HG03520 (cell line): ENCODE data around the gene TRAPPC2.
"Not testable (repeated sequence)": the region's sequence is repeated elsewhere in the genome, so short reads cannot be mapped to it uniquely, and the experiment has no call there.

Source experiments
- ATAC-seq: cut with Tn5 transposase; IDR thresholded peaks from one replicate; pipeline ENCODE4 v1.9.1; 2021; ENCODE audit warnings: mild to moderate bottlenecking, moderate library complexity; ENCODE audit not compliant: unreplicated experiment

The TRAPPC2 gene

DNA sequence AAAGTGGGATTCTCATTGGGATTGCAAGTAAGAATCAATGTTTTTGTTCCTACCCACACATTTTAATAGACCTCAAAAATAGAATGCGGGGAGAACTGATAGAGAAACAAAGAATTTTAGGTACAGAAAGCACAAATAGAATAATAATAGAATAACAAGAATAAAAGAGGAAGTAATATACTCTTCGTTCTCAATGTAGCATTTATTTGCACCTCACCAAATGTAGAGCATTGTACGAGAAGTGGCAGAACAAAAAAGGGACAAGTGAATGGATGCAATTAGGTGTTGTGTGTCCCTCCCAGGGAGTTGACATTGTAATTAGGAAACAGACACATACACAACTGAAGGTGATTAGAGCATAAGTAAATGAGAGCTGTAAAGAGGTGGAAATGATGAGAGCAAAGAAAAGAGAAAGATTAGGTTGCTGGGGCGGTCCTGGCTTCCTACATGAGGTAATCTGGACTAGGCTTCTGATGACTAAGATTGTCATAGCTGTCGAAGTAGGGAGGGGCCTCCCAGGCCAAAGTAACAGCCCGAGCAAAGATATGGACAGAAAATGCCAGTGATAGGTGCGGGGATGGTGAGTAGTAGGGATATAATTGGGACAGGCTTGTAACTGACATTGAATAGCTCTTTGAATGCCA, 35.1 kb downstream of the TRAPPC2 start:
- ATAC-seq, result peak; percentile 66

- no peak for ATAC-seq
Observed at GRCh38 chrX:13698432-13698831, 36.0 kb downstream of the TRAPPC2 start.

DNA sequence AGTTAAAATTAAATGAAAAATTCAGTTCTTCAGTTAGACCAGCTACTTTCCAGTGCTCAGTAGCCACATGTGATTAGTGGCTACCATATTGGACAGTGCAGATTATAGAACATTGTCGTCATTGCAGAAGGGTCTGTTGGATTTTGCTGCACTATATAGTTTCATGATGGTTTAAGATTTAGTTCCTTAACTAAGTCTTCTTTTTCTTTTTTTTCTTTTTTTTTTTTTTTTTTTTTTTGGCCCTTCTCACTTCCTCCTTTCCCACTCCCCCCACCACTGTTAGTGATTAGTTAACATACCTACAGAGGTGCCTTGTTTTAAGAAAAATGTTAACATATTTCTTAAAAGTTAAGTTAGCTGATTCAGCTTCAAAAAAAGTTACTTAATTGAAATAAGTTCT, 36.4 kb downstream of the TRAPPC2 start:
- no peak for ATAC-seq

- ATAC-seq, result no peak
Observed at GRCh38 chrX:13697455-13697854, 37.0 kb downstream of the TRAPPC2 start.

DNA sequence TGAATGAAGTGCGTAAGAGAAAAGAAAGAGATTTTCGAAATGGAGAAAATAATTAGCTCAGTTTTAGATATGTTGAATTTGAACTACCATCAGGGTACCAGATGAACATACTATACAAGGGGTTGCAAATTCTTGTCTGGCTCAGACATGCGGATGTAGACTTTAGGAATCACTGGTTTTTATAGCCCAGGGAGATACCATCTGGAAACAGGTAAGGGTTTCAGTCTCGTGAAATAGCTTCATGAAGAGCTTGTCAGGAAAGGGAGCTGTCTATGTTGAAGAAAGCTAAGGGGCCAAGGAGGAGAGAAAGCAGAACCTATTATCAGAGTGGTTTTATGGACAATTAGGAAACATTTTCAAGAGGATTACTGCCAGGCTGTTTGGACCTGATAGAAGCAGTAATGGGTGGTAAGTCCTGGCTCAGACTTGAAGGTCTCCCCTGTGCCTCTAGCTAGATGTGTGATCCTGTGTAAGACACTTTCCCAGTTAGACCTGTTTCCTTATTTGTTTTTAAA, 38.8 kb downstream of the TRAPPC2 start:
- no peak for ATAC-seq

GRCh38 chrX:13694983-13695382, 39.4 kb downstream of the TRAPPC2 start:
- ATAC-seq, result no peak

GRCh38 chrX:13694359-13694758, 40.1 kb downstream of the TRAPPC2 start:
- ATAC-seq, result no peak

- ATAC-seq, result no peak
Observed at GRCh38 chrX:13693341-13693961, 41.0 kb downstream of the TRAPPC2 start.

DNA sequence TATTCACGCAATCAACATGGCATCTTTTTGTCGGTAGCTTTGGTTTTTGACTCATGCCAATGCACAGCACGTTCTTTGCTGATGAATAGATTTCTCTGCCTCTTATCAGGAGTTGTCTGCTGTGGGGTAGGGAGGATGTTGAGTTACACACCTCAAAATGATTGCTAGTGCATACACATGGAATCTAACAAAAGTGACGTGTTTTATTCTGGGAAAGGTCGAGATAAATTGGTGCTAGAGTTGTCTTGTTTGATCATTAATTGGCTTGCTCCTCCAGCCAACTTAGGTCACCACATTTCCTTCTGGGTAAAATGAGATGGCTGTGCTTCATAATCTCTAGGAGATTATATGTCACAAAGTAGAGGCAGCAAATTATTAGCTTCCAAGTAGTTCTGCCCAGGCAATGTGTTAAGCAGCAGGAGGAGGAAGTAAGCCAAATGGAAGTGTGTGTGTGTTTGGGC, 41.6 kb downstream of the TRAPPC2 start:
- ATAC-seq, result no peak

DNA sequence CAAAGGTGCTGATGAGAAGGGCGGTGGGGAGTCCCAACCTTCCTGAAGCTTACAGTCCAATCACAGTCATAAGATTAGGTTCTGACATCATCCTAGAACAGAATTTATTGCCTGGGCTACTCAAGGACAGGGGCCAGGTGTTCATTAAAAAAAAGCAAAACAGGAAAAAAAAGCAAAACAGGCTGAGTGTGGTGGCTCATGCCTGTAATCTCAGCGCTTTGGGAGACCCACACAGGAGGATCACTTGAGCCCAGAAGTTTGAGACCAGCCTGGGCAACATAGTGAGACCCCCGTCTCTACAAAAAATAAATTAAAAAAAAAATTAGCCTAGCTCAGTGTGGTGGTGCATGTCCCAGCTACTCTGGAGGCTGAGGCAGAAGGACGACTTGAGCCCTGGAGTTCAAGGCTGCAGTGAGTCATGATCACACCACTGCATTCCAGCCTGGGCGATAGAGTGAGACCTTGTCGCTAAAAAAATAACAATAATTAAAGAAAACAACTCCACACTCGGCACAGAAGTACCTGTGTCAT, 42.5 kb downstream of the TRAPPC2 start:
- ATAC-seq, result no peak

GRCh38 chrX:13690836-13691235, 43.6 kb downstream of the TRAPPC2 start:
- ATAC-seq, result no peak

- no peak for ATAC-seq
Observed at GRCh38 chrX:13689741-13690211, 44.6 kb downstream of the TRAPPC2 start.

- ATAC-seq, result peak; percentile 58
Observed at GRCh38 chrX:13688958-13689740, 45.3 kb downstream of the TRAPPC2 start, which contains the start of gene RAB9A. Gene RAB9A, plus strand, starts transcription at chrX:13689128. Its CDS starts 19,619 bp downstream, at chrX:13708747.

DNA sequence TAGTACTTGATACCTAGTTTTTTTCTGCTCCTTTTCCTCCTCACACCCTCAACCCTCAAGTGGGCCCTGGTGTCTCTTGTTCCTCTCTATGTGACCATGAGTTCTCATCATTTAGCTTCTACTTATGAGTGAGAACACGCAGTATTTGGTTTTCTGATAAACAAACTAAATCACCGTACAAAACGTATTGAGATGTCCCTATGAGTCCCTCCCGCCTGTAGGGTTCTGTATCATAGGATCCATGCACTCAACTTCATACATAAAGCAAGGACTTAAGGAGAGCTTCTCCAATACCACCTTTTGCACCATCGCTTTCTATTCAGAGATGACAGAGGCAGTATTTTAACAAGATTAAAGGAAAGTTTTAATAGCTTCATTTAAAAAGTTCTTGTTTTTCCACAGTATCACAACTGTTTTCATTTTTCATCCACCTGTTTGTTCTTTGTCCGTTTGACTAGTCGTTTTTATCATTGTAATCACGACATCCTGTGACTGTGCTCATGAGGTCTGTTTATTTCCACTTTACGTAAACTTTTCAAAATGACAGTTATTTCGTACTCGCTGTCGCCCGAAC, 45.9 kb downstream of the TRAPPC2 start:
- no peak for ATAC-seq

DNA sequence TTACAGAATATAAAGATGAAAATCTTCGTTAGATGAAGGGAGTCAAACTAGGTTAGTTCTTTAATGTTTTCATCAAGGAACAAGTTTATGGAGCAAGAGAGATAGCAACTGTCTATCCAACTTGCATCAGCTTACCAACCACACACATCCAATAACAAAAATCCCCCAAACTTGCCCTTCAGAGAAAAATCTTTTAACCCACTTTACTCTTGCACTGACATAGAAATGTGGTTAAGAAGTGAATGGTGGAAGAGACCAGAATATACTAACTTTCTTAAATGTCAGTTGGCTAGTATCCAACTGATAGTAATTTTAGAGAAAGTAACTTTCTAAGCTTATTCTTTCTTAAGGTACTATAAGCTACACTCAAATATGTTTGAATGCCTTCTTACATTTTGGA, 47.2 kb downstream of the TRAPPC2 start:
- no peak for ATAC-seq

DNA sequence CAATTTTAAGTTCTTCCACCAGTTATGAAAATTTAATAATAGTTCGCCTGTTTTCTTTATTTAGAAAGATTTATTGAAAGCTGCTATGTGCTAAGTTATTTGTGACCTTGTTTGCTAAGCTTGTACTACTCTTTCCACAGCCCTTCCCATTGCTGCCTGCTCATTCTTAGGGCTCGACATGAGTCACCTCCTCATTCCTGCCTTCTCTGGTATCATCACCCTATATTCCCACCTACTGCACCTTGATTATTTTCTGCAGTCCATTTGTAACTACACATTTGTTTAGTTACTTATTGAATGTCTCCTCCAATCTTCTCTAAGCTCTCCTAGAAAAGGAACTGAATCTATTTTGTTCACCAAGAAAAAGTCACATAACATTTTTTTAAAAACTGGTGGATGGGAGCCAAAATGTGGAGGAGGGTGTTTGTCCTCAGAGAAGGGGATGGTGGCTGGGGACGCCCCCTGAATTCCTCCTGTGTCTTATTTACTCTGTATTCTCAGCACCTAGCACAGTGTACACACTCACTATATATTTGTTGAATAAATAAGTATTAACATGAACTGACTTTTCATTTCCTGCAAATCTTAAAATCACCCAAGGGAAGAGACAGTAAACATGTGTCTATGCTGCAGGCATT, 49.2 kb downstream of the TRAPPC2 start:
- no peak for ATAC-seq

- ATAC-seq, result no peak
Observed at GRCh38 chrX:13684361-13684760, 50.1 kb downstream of the TRAPPC2 start.

GRCh38 chrX:13681595-13681994, 52.8 kb downstream of the TRAPPC2 start:
- ATAC-seq, result no peak

- not testable (repeated sequence) for ATAC-seq
Observed at GRCh38 chrX:13679700-13680099, 54.7 kb downstream of the TRAPPC2 start.

GRCh38 chrX:13676885-13677284, 57.5 kb downstream of the TRAPPC2 start:
- ATAC-seq, result no peak
